Stimulated activated CD8-positive, alpha-beta memory T cell treated with anti-CD3 and anti-CD28 coated beads, Interleukin-7, amount 100 ng/mL, for 24 hours (primary cell): ENCODE data around the gene EXOC1L.
"Not testable (repeated sequence)": the region's sequence is repeated elsewhere in the genome, so short reads cannot be mapped to it uniquely, and the experiment has no call there.

Experiments used
- DNase-seq: peaks from one replicate; pipeline ENCODE4 v3.0.0-alpha.2; 2020; ENCODE audit warnings: low read depth

The EXOC1L gene

GRCh38 chr4:55838356-55838755 is 18.8 kb downstream of the EXOC1L start:
- no peak for DNase-seq

- no peak for DNase-seq
Measured at GRCh38 chr4:55838952-55839351, 19.4 kb downstream of the EXOC1L start.

GRCh38 chr4:55840956-55841355 is 21.4 kb downstream of the EXOC1L start:
- no peak for DNase-seq

- not testable (repeated sequence) for DNase-seq
Measured at GRCh38 chr4:55841373-55842239, 22.0 kb downstream of the EXOC1L start.

GRCh38 chr4:55842312-55842711 is 22.7 kb downstream of the EXOC1L start:
- DNase-seq, result not testable (repeated sequence)

GRCh38 chr4:55849724-55850123 is 30.1 kb downstream of the EXOC1L start:
- no peak for DNase-seq

GRCh38 chr4:55851885-55852284 is 32.3 kb downstream of the EXOC1L start:
- DNase-seq, result no peak

- DNase-seq, result peak; percentile 98
Measured at GRCh38 chr4:55853484-55854046, 34.0 kb downstream of the EXOC1L start, which contains the start of gene EXOC1. Gene EXOC1 (plus strand): TSS chr4:55853648. CDS start chr4:55858324, 4,676 bp downstream.

- DNase-seq, result no peak
Measured at GRCh38 chr4:55854129-55854528, 34.5 kb downstream of the EXOC1L start.

- no peak for DNase-seq
Measured at GRCh38 chr4:55857586-55857985, 38.0 kb downstream of the EXOC1L start.

GRCh38 chr4:55859711-55860110 is 40.1 kb downstream of the EXOC1L start:
- no peak for DNase-seq

GRCh38 chr4:55864577-55865223 is 45.1 kb downstream of the EXOC1L start:
- no peak for DNase-seq

- DNase-seq, result no peak
Measured at GRCh38 chr4:55865228-55865806, 45.7 kb downstream of the EXOC1L start.

- no peak for DNase-seq
Measured at GRCh38 chr4:55866290-55866907, 46.8 kb downstream of the EXOC1L start.

- no peak for DNase-seq
Measured at GRCh38 chr4:55866973-55867574, 47.5 kb downstream of the EXOC1L start.

- DNase-seq, result no peak
Measured at GRCh38 chr4:55868581-55869090, 49.0 kb downstream of the EXOC1L start.

GRCh38 chr4:55871299-55871800 is 51.8 kb downstream of the EXOC1L start:
- no peak for DNase-seq

GRCh38 chr4:55874831-55875230 is 55.2 kb downstream of the EXOC1L start:
- DNase-seq, result no peak

- DNase-seq, result no peak
Measured at GRCh38 chr4:55876387-55876786, 56.8 kb downstream of the EXOC1L start.

GRCh38 chr4:55879224-55879623 is 59.6 kb downstream of the EXOC1L start:
- no peak for DNase-seq

- DNase-seq, result no peak
Measured at GRCh38 chr4:55880652-55881280, 61.2 kb downstream of the EXOC1L start.
